Stimulated activated CD8-positive, alpha-beta memory T cell treated with anti-CD3 and anti-CD28 coated beads, Interleukin-4, amount 100 ng/mL, for 48 hours (primary cell): ENCODE measurements around the gene ZBTB45.
"Not testable (repeated sequence)": the region's sequence is repeated elsewhere in the genome, so short reads cannot be mapped to it uniquely, and the experiment has no call there.

Source experiments
- DNase-seq: peaks from one replicate; pipeline ENCODE4 v3.0.0-alpha.2; 2020

ZBTB45 gene

DNA sequence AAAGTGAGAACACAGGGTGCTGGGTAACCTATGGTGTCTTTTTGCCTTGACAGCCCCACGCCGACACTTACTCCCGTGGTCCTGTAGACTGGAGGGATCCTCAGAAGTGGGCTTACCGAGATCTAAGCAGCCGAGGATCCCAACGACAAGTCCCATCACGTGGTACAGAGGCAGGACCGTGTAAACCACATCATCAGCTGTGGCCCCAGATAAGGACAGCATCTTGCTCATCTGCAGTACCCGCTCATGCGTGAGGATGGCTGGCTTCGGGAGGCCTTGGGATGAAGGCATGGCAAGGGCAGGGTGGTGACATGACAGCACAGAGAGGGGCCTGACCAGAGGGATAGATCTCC, 9.9 kb downstream of the ZBTB45 start:
- DNase-seq: no peak

GRCh38 chr19:58507602-58508223, 11.9 kb downstream of the ZBTB45 start:
- not testable (repeated sequence) for DNase-seq

DNA sequence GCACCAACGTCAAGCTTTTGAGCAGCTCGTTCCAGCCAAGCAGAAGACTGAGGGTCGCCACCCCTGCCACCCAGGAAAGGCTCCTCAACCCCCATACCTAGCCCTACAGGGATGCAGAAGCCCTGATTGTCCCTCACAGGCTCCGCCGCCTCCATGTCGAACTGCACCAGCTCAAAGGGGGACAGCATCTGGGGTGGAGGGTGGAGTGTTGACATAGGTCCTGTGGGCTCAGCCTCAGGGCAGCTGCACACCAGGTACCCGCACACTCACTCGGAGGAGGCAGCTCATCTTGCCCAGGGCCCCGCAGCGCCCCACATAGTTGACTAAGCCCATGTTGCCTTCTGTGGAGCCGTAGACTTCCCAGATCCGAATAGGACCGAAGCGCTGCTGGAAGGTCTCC, 19.4 kb downstream of the ZBTB45 start:
- DNase-seq: no peak

- DNase-seq: peak; percentile 100
Observed at GRCh38 chr19:58499021-58499927, 20.3 kb downstream of the ZBTB45 start.

DNA sequence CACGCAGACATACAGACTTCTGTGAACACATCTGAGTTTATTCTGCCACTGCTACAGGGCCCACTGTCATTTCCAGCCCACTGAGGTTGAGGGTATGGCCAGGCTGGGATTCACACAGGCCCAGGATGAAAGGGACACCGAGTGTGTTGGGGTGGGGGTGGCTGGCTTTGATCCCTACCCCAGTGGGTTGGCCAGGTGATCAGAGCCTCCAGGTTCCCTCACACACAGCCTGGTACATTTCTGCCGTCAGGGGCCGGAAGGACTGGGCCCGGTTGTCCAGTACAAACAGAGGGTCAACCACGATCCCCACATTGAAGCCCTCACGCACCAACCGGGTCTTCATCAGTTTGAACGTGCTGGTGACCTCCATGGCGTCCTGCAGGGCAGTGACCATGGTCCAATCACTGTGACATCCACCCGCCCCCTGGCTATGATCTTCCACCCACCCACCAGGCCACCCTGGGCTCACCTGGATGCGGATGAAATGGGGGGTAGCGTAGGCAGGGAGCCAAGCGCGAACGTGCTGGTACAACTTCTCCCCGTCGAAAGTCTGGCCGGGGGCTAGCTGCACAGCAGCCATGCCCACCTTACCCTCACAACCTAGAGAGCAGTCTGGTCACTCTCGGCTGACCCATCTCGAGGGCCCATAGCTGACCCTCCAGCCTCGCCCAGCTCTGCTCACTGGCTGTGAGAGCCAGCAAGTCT, 21.1 kb downstream of the ZBTB45 start:
- no peak for DNase-seq

DNA sequence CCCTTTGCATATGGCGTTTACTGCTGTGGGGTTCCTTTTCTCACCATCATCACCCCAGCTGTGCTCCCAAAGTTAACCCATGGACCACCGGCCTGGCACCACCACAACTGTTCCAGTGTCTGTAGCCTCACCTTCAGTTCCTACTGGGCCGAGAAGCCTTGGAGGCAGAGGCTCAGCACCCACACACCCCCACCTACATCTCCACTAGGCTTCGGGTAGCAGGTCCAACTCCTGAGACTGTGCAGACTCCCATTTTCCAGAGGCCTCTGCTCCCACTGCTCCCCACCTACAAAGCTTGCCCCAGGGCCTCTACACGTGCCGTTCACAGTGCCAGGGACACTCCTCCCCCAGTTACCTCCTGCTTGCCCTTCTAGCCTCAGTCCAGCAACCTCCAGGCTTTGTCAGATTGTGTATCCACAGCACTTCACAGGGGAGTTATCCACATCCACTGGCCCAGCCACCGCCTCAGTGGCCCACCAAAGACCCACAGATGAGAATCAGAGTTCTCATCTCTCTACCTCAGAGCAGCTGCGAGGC, 21.9 kb downstream of the ZBTB45 start:
- no peak for DNase-seq

DNA sequence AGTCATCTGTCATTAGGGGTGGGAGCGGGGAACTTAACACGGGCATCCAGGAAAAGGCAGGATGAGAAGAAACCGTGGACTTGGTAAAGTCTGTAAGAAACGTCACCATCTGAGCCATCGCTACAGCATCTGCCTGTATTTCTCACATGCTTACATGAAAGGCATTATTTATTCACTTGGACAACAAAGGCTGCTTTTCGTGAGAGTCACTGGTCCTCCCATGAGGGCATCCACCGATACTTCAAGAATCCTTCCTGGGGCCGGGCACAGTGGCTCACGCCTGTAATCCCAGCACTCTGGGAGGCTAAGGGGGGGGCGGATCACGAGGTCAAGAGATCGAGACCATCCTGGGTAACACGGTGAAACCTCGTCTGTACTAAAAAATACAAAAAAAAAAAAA, 27.3 kb downstream of the ZBTB45 start:
- no peak for DNase-seq

DNA sequence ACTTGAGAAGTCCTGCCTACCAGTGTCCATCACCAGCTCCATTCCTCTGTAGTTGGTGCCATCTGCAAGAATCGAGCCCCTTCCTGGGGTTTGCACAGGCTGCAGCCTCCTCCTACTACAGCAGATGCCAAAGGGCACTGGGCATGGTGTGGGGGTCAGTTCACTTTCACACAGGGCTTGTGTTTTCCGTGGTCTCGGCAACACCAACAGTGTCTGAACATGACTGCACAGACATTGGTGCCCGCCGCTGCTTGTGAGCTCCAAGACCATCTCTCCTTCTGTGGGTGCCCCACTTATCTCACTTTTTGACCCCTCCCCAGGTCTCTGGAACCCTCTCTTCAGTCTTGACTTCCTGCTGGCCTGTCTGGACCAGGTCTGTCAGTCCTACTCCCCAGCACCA, 28.2 kb downstream of the ZBTB45 start:
- DNase-seq: no peak

DNA sequence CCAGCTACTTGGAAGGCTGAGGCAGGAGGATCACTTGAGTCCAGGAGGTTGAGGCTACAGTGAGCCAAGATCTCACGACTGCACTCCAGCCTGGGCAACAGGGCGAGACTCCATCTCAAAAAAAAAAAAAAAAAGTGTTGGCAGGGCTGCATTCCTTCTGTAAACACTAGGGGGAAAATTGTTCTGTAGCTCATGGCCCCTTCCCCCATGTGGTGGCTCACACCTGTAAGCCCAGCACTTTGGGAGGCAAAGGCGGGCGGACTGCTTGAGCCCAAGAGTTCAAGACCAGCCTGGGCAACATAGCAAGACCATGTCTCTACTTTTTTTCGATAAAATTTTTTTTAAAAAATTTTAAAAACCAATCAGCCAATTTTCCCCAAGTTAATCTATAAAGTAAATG, 35.3 kb downstream of the ZBTB45 start:
- DNase-seq: not testable (repeated sequence)

- DNase-seq: no peak
Observed at GRCh38 chr19:58483776-58484175, 35.8 kb downstream of the ZBTB45 start.

GRCh38 chr19:58482372-58482771, 37.2 kb downstream of the ZBTB45 start:
- no peak for DNase-seq

- DNase-seq: no peak
Observed at GRCh38 chr19:58480831-58481230, 38.8 kb downstream of the ZBTB45 start.

GRCh38 chr19:58480481-58480830, 39.2 kb downstream of the ZBTB45 start:
- DNase-seq: no peak

DNA sequence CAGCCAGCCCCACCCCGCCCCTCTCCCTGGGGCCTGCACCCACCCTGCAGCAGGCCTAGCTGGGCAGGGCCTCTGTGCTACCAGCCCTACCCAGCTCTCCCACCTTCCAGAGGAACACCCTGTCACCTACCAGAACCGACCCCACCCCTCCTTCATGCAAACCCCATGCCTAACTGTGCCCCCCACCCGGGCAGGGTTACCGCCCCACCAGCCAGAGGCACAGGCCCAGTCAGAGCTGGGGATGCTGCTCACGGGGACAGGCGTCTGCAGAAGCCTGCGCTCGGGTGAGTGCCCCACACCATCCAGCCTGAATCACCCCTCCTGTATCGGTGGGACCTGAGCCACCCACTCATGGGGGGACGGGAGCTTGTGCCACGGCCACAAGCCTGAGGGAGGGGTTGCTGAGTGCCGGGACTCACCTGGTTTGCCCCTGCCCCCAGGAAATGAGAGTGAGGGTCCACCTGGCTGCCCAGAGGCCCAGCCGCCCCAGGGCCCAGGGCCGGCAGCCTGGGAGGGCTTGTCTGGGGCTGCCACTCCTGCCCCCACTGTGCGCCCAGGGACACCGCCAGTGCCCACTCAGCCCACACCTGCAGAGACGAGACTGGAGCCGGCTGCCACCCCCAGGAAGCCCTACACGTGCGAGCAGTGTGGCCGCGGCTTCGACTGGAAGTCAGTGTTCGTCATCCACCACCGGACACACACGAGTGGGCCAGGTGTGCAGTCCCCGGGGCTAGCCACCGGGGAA, 39.7 kb downstream of the ZBTB45 start:
- DNase-seq: no peak

DNA sequence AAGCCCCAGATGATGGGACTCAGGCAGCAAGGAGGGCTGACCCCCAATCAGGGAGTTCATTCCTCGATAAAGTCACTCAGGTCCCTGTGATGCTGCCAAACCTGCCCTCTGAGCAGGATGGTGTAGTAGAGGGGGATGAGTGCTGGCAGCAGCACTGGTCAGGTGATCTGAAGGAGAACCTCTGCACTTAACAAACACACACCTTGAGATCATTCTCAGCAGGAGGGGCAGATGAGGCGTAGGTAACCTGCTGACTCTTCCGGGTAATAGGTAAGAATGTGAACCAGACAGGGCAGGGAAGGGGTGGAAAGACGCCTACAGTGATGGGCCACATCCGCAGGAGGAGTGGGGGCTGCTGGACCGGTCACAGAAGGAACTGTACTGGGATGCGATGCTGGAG, 40.3 kb downstream of the ZBTB45 start:
- DNase-seq: no peak

DNA sequence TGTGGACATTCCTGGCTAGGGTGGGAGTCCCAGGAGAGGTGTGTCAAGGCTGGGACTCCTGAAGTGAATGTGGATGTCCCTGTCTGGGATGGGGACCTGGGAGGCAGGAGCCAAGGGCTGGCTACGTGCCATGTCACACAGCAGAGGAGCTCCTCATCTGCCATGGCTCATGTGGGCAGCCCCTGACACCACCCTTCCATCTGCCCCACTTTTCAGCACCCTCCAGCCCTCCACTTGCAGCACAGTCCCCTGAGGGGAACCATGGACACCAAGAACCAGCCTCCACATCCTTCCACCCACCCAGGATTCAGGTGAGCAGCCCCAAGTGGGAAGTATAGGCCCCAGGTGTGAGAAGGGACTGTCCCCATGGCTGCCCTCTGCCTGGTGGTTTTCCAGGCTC, 41.7 kb downstream of the ZBTB45 start:
- no peak for DNase-seq

GRCh38 chr19:58477130-58477529, 42.5 kb downstream of the ZBTB45 start:
- no peak for DNase-seq

GRCh38 chr19:58476498-58477015, 43.1 kb downstream of the ZBTB45 start:
- DNase-seq: no peak

GRCh38 chr19:58475714-58476497, 43.7 kb downstream of the ZBTB45 start, which contains the start of gene ZNF446:
TSS of gene ZNF446 (plus strand) at chr19:58476352. CDS start at chr19:58477219, 867 bp downstream.
- DNase-seq: peak; percentile 95

DNA sequence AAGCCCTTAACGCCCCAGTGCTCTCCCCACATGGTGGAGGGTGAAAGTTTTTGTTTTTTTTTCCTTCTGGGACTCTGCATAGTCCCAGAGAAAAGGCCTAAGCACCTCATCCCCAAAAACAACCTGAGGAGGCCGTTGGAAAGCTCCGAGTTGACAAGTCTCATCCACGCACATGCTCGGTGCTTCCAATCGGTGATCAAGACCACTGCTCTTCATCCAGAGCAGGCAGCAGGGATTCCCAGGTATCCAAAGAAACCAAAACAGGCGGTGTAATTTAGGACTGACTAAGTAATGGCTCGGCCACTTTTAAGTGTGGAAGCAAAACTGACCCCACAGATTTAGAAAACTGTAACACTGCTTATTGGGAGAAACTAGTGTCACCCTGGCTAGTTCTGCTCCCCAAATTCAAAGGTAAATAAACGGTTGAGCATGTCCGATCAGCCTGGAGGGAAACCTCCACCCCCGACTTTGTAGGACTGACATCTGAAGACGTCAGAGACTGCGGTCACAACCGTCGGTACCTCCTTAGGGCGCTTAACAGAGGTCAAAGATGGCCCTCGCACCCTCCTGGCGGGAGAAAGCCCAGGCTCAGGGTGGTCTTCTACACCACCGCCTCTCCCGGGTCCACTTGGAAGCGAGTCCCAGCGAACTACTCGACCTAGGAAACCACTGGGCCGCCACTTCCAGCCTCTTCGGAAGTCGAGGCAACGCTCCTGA, 44.5 kb downstream of the ZBTB45 start:
- DNase-seq: no peak
